HCT116 (cell line): ENCODE results near the gene CPB1. TPM values are rescaled to one million over a fixed set of nuclear protein-coding genes. Genes with fewer than 3 reads are reported as not detected.

ENCODE experiments used
- ATAC-seq: fragments of 200-7000 bp; cut with Tn5 transposase; 2 replicates; pipeline ENCODE4 v1.9.1; 2020; ENCODE audit warnings: mild to moderate bottlenecking, moderate library complexity
- BruUV-seq: library from RNA; stranded (reverse); fragments of 400-500 nt; replicated peaks from 2 replicates; lab custom pipeline; 2021; lab: Mats Ljungman, UMichigan
- CTCF ChIA-PET: fragments of 300-600 bp; sonication (Branson Sonifier 250); formaldehyde crosslinking; loops from one replicate; lab custom pipeline; 2021; ENCODE audit warnings: antibody characterized with exemption; lab: Charles Lee
- POLR2A ChIA-PET: fragments of 300-600, 350-600 bp; sonication (Branson Sonifier 250); formaldehyde crosslinking; loops from one replicate; lab custom pipeline; 2021; ENCODE audit warnings: antibody characterized with exemption; lab: Charles Lee
- RAD21 ChIA-PET, 2 experiments: fragments of 300-600 bp; sonication (Branson Sonifier 250); formaldehyde crosslinking; loops; one replicate each; lab custom pipeline; 2023; ENCODE audit warnings: low total read pairs in 2 of 2; ENCODE audit not compliant: uncharacterized antibody in 2 of 2, unreplicated experiment in 2 of 2, low non-redundant PET in 1 of 2; lab: Charles Lee
- DNase-seq: peaks from one replicate; pipeline ENCODE4 v3.0.0-alpha.2; 2010; ENCODE audit warnings: low read depth, low spot score
- H2AFZ ChIP-seq: fragments of 200-600 bp; shearing (Covaris generic), sonication (generic); 2 replicates; pipeline ENCODE4 v1.6.1; 2017; ENCODE audit warnings: low read depth, mixed run types, mixed read lengths, antibody characterized with exemption, low read length; ENCODE audit not compliant: poor library complexity, severe bottlenecking
- H3K27ac ChIP-seq: 2 replicates; pipeline ENCODE4 v1.5.1; 2012; ENCODE audit warnings: low read depth, low read length
- H3K27me3 ChIP-seq: fragments of 200-600 bp; sonication (generic); 2 replicates; pipeline ENCODE4 v1.6.1; 2016; ENCODE audit warnings: mixed run types, low read length, mixed read lengths; ENCODE audit not compliant: insufficient read depth
- H3K36me3 ChIP-seq, 2 experiments: fragments of 200-500 bp in 1 of 2; fragments of 200-600 bp in 1 of 2; sonication (Bioruptor generic) in 1 of 2; sonication (generic) in 1 of 2; 2 replicates each; pipeline versions ENCODE4 v1.5.1 to v1.6.1; 2014 to 2016; ENCODE audit warnings: low read length in 2 of 2, inconsistent platforms in 1 of 2, mixed read lengths in 1 of 2, mixed run types in 1 of 2; ENCODE audit not compliant: insufficient read depth in 2 of 2, control insufficient read depth in 1 of 2
- H3K4me1 ChIP-seq, 2 experiments: fragments of 200-600 bp in 1 of 2; sonication (generic) in 1 of 2; 2 replicates each; pipeline versions ENCODE4 v1.5.1 to v1.6.1; 2012 to 2017; ENCODE audit warnings: low read length in 2 of 2, inconsistent platforms in 1 of 2, mild to moderate bottlenecking in 1 of 2, mixed read lengths in 1 of 2, mixed run types in 1 of 2, moderate library complexity in 1 of 2; ENCODE audit not compliant: insufficient read depth in 2 of 2, control insufficient read depth in 1 of 2
- H3K4me2 ChIP-seq: fragments of 200-600 bp; sonication (generic); 2 replicates; pipeline ENCODE4 v1.6.1; 2017; ENCODE audit warnings: mixed run types, low read length, mixed read lengths
- H3K4me3 ChIP-seq, 2 experiments: fragments of 200-600 bp in 1 of 2; sonication (generic) in 1 of 2; replicated peaks in 1 of 2; 2 replicates each; pipeline ENCODE4 v1.5.1; 2011 to 2016; ENCODE audit warnings: low read length in 2 of 2, control low read depth in 1 of 2, low read depth in 1 of 2, mild to moderate bottlenecking in 1 of 2, mixed read lengths in 1 of 2, mixed run types in 1 of 2
- H3K79me2 ChIP-seq: fragments of 200-600 bp; sonication (generic); 2 replicates; pipeline ENCODE4 v1.6.1; 2017; ENCODE audit warnings: mild to moderate bottlenecking, mixed run types, low read length, moderate library complexity, mixed read lengths; ENCODE audit not compliant: insufficient read depth
- H3K9ac ChIP-seq: fragments of 200-600 bp; sonication (generic); 2 replicates; pipeline ENCODE4 v1.6.1; 2016; ENCODE audit warnings: low read length, mixed read lengths
- H3K9me2 ChIP-seq: fragments of 200-600 bp; sonication (generic), shearing (Covaris generic); 2 replicates; pipeline ENCODE4 v1.6.1; 2017; ENCODE audit warnings: mixed run types, mild to moderate bottlenecking, moderate library complexity; ENCODE audit not compliant: insufficient read depth
- H3K9me3 ChIP-seq, 2 experiments: fragments of 200-500 bp in 1 of 2; fragments of 200-600 bp in 1 of 2; sonication (Bioruptor generic) in 1 of 2; sonication (generic) in 1 of 2; 2 replicates each; pipeline ENCODE4 v1.6.1; 2014 to 2017; ENCODE audit warnings: low read length in 2 of 2, mixed read lengths in 2 of 2, inconsistent platforms in 1 of 2, low read depth in 1 of 2, mild to moderate bottlenecking in 1 of 2, mixed run types in 1 of 2, moderate library complexity in 1 of 2; ENCODE audit not compliant: control insufficient read depth in 1 of 2, insufficient read depth in 1 of 2
- H4K20me1 ChIP-seq: fragments of 200-600 bp; sonication (generic), shearing (Covaris generic); 2 replicates; pipeline ENCODE4 v1.6.1; 2017; ENCODE audit warnings: mixed run types, mild to moderate bottlenecking, moderate library complexity; ENCODE audit not compliant: insufficient read depth
- EGR1 ChIP-seq: IDR thresholded peaks from 2 replicates; pipeline ENCODE4 v1.6.1; 2012; ENCODE audit warnings: low read depth
- ELF1 ChIP-seq: IDR thresholded peaks from 2 replicates; pipeline ENCODE4 v1.6.1; 2012; ENCODE audit warnings: low read depth, borderline replicate concordance
- FOSL1 ChIP-seq: IDR thresholded peaks from 2 replicates; pipeline ENCODE4 v1.6.1; 2012; ENCODE audit warnings: low read depth
- JUND ChIP-seq: IDR thresholded peaks from 2 replicates; pipeline ENCODE4 v1.6.1; 2012
- POLR2A ChIP-seq: IDR thresholded peaks from 2 replicates; pipeline ENCODE4 v1.7.0; 2011; ENCODE audit warnings: borderline replicate concordance; ENCODE audit not compliant: insufficient read depth, insufficient read length; ENCODE audit errors: extremely low read depth
- POLR2AphosphoS5 ChIP-seq: IDR thresholded peaks from 2 replicates; pipeline ENCODE4 v1.6.1; 2011; ENCODE audit warnings: mild to moderate bottlenecking, low read depth, low read length, moderate library complexity
- RAD21 ChIP-seq: IDR thresholded peaks from 2 replicates; pipeline ENCODE4 v1.6.1; 2012; ENCODE audit warnings: low read depth, mild to moderate bottlenecking
- SP1 ChIP-seq: IDR thresholded peaks from 2 replicates; pipeline ENCODE4 v1.6.1; 2012; ENCODE audit warnings: low read depth
- SRF ChIP-seq: IDR thresholded peaks from 2 replicates; pipeline ENCODE4 v1.6.1; 2012; ENCODE audit warnings: low read depth
- TCF7L2 ChIP-seq: IDR thresholded peaks from 2 replicates; pipeline ENCODE4 v1.7.0; 2011; ENCODE audit warnings: borderline replicate concordance, inconsistent platforms; ENCODE audit not compliant: insufficient read depth, insufficient read length; ENCODE audit errors: extremely low read depth
- ZFX ChIP-seq: fragments of 450-650 bp; IDR thresholded peaks from 2 replicates; pipeline ENCODE4 v1.6.1; 2017
- ZNF274 ChIP-seq: fragments of 200-500 bp; sonication (Bioruptor generic); IDR thresholded peaks from 2 replicates; pipeline ENCODE4 v1.6.1; 2014; ENCODE audit warnings: mild to moderate bottlenecking, low read depth, low read length, inconsistent platforms
- intact Hi-C: fragments of 100-400 bp; cut with micrococcal nuclease; formaldehyde crosslinking; loops from 2 replicates; pipeline ENCODE4 v1.10.0; 2022
- total RNA-seq: library from RNA; stranded (reverse); gene quantifications from one replicate; pipeline ENCODE4 v1.2.1, GENCODE V29; 2021; ENCODE audit not compliant: unreplicated experiment
- TF ChIP-seq, protein P1 (sequence below): IDR thresholded peaks from 2 replicates; pipeline ENCODE4 v1.6.1; 2012
- TF ChIP-seq, protein P2 (sequence below): IDR thresholded peaks from 2 replicates; pipeline ENCODE4 v1.6.1; 2012
- TF ChIP-seq, protein P3 (sequence below): IDR thresholded peaks from 2 replicates; pipeline ENCODE4 v1.6.1; 2011; ENCODE audit warnings: mild to moderate bottlenecking, low read length, moderate library complexity; ENCODE audit not compliant: insufficient replicate concordance; ENCODE audit errors: extremely low read depth
- TF ChIP-seq, protein P4 (sequence below): IDR thresholded peaks from 2 replicates; pipeline ENCODE4 v1.6.1; 2012; ENCODE audit warnings: low read depth

Gene CPB1
- total RNA-seq, 1 experiment from 2014 or later = 6.2 TPM

DNA sequence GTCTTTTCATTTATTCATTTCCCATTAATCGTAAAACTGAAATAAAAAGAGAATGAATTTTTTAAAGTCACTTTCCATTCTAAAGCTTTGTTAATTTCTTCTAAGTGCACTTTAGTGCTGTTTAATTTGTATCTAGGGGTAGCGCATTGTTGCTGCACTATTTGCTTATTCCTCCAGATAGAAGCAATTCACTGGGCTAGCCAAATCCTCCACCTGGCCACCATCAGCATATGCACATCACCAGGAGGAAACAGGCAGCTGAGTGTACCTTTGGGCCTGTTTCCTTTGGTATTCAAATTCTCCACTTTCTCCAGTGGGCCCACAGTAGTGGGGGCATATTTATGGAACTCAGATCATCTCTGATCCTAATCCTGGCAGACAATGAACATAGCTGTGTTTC, 29.8 kb upstream of the CPB1 start:
- Histone ChIP-seq H3K9me3 (no peaks in the 10 kb centered on the region), H3K4me3 (no peak overlapping the region), H3K79me2 (no peaks in the 10 kb centered on the region), H2AFZ (no peak overlapping the region), H3K4me1 (peaks cover 0 to 7% of the 10 kb centered on the region in 2 experiments; a peak in 2 of 4 replicates), H3K9ac (no peak overlapping the region), H3K9me2 (peaks cover 4% of the 10 kb centered on the region; the same call in 1 of the 2 replicates), H4K20me1 (no peaks in the 10 kb centered on the region), H3K27me3 (no peaks in the 10 kb centered on the region), H3K36me3 (no peaks in the 10 kb centered on the region), H3K27ac (no peak overlapping the region), H3K4me2 (no peak overlapping the region)
- TF ChIP-seq EGR1 (no peak), SP1 (no peak), JUND (no peak), TCF7L2 (no peak), POLR2A (no peak), SRF (no peak), ELF1 (no peak), FOSL1 (no peak), RAD21 (no peak), ZFX (no peak), POLR2AphosphoS5 (no peak), ZNF274 (no peak)
- TF ChIP-seq, protein P1, sequence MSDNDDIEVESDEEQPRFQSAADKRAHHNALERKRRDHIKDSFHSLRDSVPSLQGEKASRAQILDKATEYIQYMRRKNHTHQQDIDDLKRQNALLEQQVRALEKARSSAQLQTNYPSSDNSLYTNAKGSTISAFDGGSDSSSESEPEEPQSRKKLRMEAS = no peak
- TF ChIP-seq, protein P2, sequence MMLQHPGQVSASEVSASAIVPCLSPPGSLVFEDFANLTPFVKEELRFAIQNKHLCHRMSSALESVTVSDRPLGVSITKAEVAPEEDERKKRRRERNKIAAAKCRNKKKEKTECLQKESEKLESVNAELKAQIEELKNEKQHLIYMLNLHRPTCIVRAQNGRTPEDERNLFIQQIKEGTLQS = no peak
- TF ChIP-seq, protein P3, sequence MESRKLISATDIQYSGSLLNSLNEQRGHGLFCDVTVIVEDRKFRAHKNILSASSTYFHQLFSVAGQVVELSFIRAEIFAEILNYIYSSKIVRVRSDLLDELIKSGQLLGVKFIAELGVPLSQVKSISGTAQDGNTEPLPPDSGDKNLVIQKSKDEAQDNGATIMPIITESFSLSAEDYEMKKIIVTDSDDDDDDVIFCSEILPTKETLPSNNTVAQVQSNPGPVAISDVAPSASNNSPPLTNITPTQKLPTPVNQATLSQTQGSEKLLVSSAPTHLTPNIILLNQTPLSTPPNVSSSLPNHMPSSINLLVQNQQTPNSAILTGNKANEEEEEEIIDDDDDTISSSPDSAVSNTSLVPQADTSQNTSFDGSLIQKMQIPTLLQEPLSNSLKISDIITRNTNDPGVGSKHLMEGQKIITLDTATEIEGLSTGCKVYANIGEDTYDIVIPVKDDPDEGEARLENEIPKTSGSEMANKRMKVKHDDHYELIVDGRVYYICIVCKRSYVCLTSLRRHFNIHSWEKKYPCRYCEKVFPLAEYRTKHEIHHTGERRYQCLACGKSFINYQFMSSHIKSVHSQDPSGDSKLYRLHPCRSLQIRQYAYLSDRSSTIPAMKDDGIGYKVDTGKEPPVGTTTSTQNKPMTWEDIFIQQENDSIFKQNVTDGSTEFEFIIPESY = no peak
- TF ChIP-seq, protein P4, sequence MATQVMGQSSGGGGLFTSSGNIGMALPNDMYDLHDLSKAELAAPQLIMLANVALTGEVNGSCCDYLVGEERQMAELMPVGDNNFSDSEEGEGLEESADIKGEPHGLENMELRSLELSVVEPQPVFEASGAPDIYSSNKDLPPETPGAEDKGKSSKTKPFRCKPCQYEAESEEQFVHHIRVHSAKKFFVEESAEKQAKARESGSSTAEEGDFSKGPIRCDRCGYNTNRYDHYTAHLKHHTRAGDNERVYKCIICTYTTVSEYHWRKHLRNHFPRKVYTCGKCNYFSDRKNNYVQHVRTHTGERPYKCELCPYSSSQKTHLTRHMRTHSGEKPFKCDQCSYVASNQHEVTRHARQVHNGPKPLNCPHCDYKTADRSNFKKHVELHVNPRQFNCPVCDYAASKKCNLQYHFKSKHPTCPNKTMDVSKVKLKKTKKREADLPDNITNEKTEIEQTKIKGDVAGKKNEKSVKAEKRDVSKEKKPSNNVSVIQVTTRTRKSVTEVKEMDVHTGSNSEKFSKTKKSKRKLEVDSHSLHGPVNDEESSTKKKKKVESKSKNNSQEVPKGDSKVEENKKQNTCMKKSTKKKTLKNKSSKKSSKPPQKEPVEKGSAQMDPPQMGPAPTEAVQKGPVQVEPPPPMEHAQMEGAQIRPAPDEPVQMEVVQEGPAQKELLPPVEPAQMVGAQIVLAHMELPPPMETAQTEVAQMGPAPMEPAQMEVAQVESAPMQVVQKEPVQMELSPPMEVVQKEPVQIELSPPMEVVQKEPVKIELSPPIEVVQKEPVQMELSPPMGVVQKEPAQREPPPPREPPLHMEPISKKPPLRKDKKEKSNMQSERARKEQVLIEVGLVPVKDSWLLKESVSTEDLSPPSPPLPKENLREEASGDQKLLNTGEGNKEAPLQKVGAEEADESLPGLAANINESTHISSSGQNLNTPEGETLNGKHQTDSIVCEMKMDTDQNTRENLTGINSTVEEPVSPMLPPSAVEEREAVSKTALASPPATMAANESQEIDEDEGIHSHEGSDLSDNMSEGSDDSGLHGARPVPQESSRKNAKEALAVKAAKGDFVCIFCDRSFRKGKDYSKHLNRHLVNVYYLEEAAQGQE = no peak
- no peak for ATAC-seq
- BruUV-seq = no TSS peak
- intact Hi-C loops = no loop called here
- CTCF ChIA-PET = no interaction called here
- DNase-seq = no peak
- POLR2A ChIA-PET = no interaction called here
- RAD21 ChIA-PET = no interaction called here
